HEK293 (cell line): ENCODE results near the gene LINGO1.

Source experiments
- CTCF ChIP-seq: fragments of 450-650 bp; formaldehyde crosslinking; IDR thresholded peaks from 2 replicates; pipeline ENCODE4 v1.5.1; 2016; ENCODE audit warnings: missing biosample characterization, missing genetic modification characterization
- FEZF1 ChIP-seq: fragments of 450-650 bp; formaldehyde crosslinking; IDR thresholded peaks from 2 replicates; pipeline ENCODE4 v1.5.1; 2016; ENCODE audit warnings: missing biosample characterization, missing genetic modification characterization
- HOXD13 ChIP-seq: sonication (generic); formaldehyde crosslinking; IDR thresholded peaks from 2 replicates; pipeline ENCODE4 v1.8.0; 2022; ENCODE audit warnings: missing genetic modification reagents, borderline replicate concordance
- PBX3 ChIP-seq: sonication (generic); formaldehyde crosslinking; IDR thresholded peaks from 2 replicates; pipeline ENCODE4 v1.8.1; 2022; ENCODE audit warnings: mild to moderate bottlenecking, moderate library complexity, missing genetic modification reagents
- PRDM1 ChIP-seq: fragments of 450-650 bp; formaldehyde crosslinking; IDR thresholded peaks from 2 replicates; pipeline ENCODE4; 2016; ENCODE audit warnings: missing biosample characterization, missing genetic modification characterization
- PRDM10 ChIP-seq: fragments of 450-650 bp; formaldehyde crosslinking; IDR thresholded peaks from 2 replicates; pipeline ENCODE4 v1.5.1; 2016; ENCODE audit warnings: missing biosample characterization, missing genetic modification characterization
- TCF7L2 ChIP-seq: IDR thresholded peaks from 2 replicates; pipeline ENCODE4 v1.6.1; 2011; ENCODE audit warnings: low read depth, mild to moderate bottlenecking, inconsistent platforms, low read length, moderate library complexity, borderline replicate concordance
- YY1 ChIP-seq: fragments of 450-650 bp; formaldehyde crosslinking; IDR thresholded peaks from 2 replicates; pipeline ENCODE4 v1.5.1; 2018; ENCODE audit warnings: missing biosample characterization, missing genetic modification characterization
- ZBTB44 ChIP-seq: fragments of 450-650 bp; IDR thresholded peaks from 2 replicates; pipeline ENCODE4 v1.5.1; 2018; ENCODE audit warnings: missing biosample characterization, mild to moderate bottlenecking, missing genetic modification characterization
- ZFP37 ChIP-seq: fragments of 450-650 bp; formaldehyde crosslinking; IDR thresholded peaks from 2 replicates; pipeline ENCODE4 v1.5.1; 2016; ENCODE audit warnings: missing biosample characterization, missing genetic modification characterization
- ZNF133 ChIP-seq: fragments of 450-650 bp; formaldehyde crosslinking; IDR thresholded peaks from 2 replicates; pipeline ENCODE4 v1.5.1; 2016; ENCODE audit warnings: missing biosample characterization, missing genetic modification characterization
- ZNF558 ChIP-seq: fragments of 450-650 bp; formaldehyde crosslinking; IDR thresholded peaks from 2 replicates; pipeline ENCODE4 v1.5.1; 2016; ENCODE audit warnings: missing biosample characterization, missing genetic modification characterization
- ZNF585B ChIP-seq: fragments of 450-650 bp; formaldehyde crosslinking; IDR thresholded peaks from 2 replicates; pipeline ENCODE4 v1.5.1; 2016; ENCODE audit warnings: missing biosample characterization, missing genetic modification characterization

GRCh38 chr15:77650265-77650664 is 17.6 kb upstream of the LINGO1 start:
- TF ChIP-seq ZNF558 (no peak), YY1 (tag by site-specific recombination) (no peak), PBX3 (CRISPR knock-in tag) (no peak), PRDM1 (tag by site-specific recombination) (no peak), PRDM10 (tag by site-specific recombination) (no peak), ZFP37 (tag by site-specific recombination) (no peak), CTCF (tag by site-specific recombination) (0 out of 2 replicates have a peak, but pooled peaks have one; percentile 41), ZBTB44 (tag by site-specific recombination) (no peak), HOXD13 (CRISPR knock-in tag) (no peak), FEZF1 (tag by site-specific recombination) (no peak), ZNF585B (tag by site-specific recombination) (no peak), ZNF133 (tag by site-specific recombination) (no peak), TCF7L2 (no peak)
